ENCODE data around the gene LMNB1. TPM values are rescaled to one million over a fixed set of nuclear protein-coding genes. Genes with fewer than 3 reads are reported as not detected.

The LMNB1 gene, protein sequence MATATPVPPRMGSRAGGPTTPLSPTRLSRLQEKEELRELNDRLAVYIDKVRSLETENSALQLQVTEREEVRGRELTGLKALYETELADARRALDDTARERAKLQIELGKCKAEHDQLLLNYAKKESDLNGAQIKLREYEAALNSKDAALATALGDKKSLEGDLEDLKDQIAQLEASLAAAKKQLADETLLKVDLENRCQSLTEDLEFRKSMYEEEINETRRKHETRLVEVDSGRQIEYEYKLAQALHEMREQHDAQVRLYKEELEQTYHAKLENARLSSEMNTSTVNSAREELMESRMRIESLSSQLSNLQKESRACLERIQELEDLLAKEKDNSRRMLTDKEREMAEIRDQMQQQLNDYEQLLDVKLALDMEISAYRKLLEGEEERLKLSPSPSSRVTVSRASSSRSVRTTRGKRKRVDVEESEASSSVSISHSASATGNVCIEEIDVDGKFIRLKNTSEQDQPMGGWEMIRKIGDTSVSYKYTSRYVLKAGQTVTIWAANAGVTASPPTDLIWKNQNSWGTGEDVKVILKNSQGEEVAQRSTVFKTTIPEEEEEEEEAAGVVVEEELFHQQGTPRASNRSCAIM
- total RNA-seq (2014; rRNA removed; shearing (Covaris generic)) (269 and 299 TPM in 2 replicates), polyA plus RNA-seq (2016; fragmentation: Nextera tagmentation; extraction: Ambion mirVana) (20.1 and 21.5 TPM in 2 replicates)
- long read RNA-seq, transcript LMNB1-201 (11 exons, 2,878 nt): major isoform, 5 of 8 reads
- long read RNA-seq, partial matches to known transcripts: 2 of 8 reads
- long read RNA-seq, other reads (novel, unspliced or antisense): 0 of 8 reads

GRCh38 chr5:126776499-126777256, at the start of gene LMNB1:
Gene LMNB1 (plus strand): TSS chr5:126777136. CDS start chr5:126777509, 373 bp downstream.
- H2AFZ ChIP-seq: peak within 1 kb of the TSS; percentile 19; the same call in 1 of the 2 replicates
- peak within 1 kb of the TSS; percentile 91 for H3K4me3 Mint-ChIP-seq
- TF ChIP-seq EZH2 (IDR thresholded peaks at IDR 0.05; ENCODE audit: low read depth, unreplicated experiment) (no peak), STAT1 (IDR thresholded peaks at IDR 0.05; ENCODE audit: unreplicated experiment) (no peak), NANOG (IDR thresholded peaks at IDR 0.05; ENCODE audit: borderline replicate concordance) (no peak), ZNF114 (CRISPR knock-in tag; IDR thresholded peaks at IDR 0.05) (no peak), ETS1 (IDR thresholded peaks at IDR 0.05) (no peak), EZH2phosphoT487 (IDR thresholded peaks at IDR 0.05; ENCODE audit: unreplicated experiment) (no peak), POLR2AphosphoS5 (IDR thresholded peaks at IDR 0.05; ENCODE audit: low read depth) (peak; percentile 63), ZNF331 (CRISPR knock-in tag; IDR thresholded peaks at IDR 0.05; ENCODE audit: low read depth) (no peak), REST (IDR thresholded peaks at IDR 0.05; ENCODE audit: unreplicated experiment) (no peak), CREB1 (CRISPR knock-in tag; IDR thresholded peaks at IDR 0.05; ENCODE audit: low read depth) (peak; percentile 13; the same call in 1 of the 2 replicates), JUNB (IDR thresholded peaks at IDR 0.05; ENCODE audit: unreplicated experiment) (no peak), ZNF462 (CRISPR knock-in tag; IDR thresholded peaks at IDR 0.05) (no peak)

More at GRCh38 chr5:126776499-126777256, at the start of gene LMNB1:
- DNase-seq (ENCODE audit: low spot score) (peak; percentile 97), ATAC-seq (peak; percentile 79)
- Mint-ChIP-seq H3K9me3 (no peaks in the 10 kb centered on the region), H3K27ac (peak within 1 kb of the TSS; percentile 98), H3K36me3 (ENCODE audit: low read depth) (peaks cover 29% of the 10 kb centered on the region), H3K4me1 (peaks cover 23% of the 10 kb centered on the region), H3K27me3 (ENCODE audit: insufficient read depth, low read depth, poor library complexity) (peaks cover 23% of the 10 kb centered on the region)
- peak within 1 kb of the TSS; percentile 94 for H3K4me2 ChIP-seq
- H3K36me3 ChIP-seq (ENCODE audit: insufficient read depth): peaks cover 3% of the 10 kb centered on the region; the same call in 1 of the 2 replicates
- peaks cover 18% of the 10 kb centered on the region for H3K4me1 ChIP-seq (ENCODE audit: insufficient read depth)
- peak within 1 kb of the TSS; percentile 97 for H3K4me3 ChIP-seq
- peaks cover 21% of the 10 kb centered on the region for H4K20me1 ChIP-seq (replicated peaks; ENCODE audit: insufficient read depth)
- H3K9me2 ChIP-seq (ENCODE audit: insufficient read depth): no peaks in the 10 kb centered on the region
- no peaks in the 10 kb centered on the region for H3K27me3 ChIP-seq (ENCODE audit: insufficient read depth)
- peak within 1 kb of the TSS; percentile 99 for H3K27ac ChIP-seq (ENCODE audit: low read depth)
- H3K79me2 ChIP-seq (replicated peaks; ENCODE audit: insufficient read depth): peaks cover 45% of the 10 kb centered on the region
- peaks cover 15% of the 10 kb centered on the region for H3F3A ChIP-seq (replicated peaks; ENCODE audit: low read depth)

Data from GM23338 (cell line).